ENCODE data around the gene MICA. TPM values are rescaled to one million over a fixed set of nuclear protein-coding genes. Genes with fewer than 3 reads are reported as not detected.
"Not testable (repeated sequence)": the region's sequence is repeated elsewhere in the genome, so short reads cannot be mapped to it uniquely, and the experiment has no call there.

The MICA gene
- total RNA-seq, 4 donors from 2014 or later, result 12.3 to 23.2 (median 15.3) TPM

GRCh38 chr6:31395832-31396231, 7.6 kb upstream of the MICA start:
- peaks cover 0 to 5% of the 10 kb centered on the region in 2 donors for H3K36me3 ChIP-seq
- H3K9me3 ChIP-seq, result no peaks in the 10 kb centered on the region
- H3K27me3 ChIP-seq, result no peaks in the 10 kb centered on the region
- no peak overlapping the region for H3K4me3 ChIP-seq (replicated peaks in 1 of 3)
- TF ChIP-seq POLR2A (IDR thresholded peaks at IDR 0.05) (no peak), CTCF (IDR thresholded peaks at IDR 0.05) (no peak)
- intact Hi-C loops (cut with DNase I), result loop anchor here (2.0 kb wide), 1 partner anchor 45 kb away; no protein-coding TSS in a partner anchor
- WGBS, 2 donors, result 78 to 91% methylated on average over 7 of the region's 7 CpGs
- H3K27ac ChIP-seq, result no peak overlapping the region
- no peak for DNase-seq
- peaks cover 0 to 4% of the 10 kb centered on the region in 2 donors for H3K4me1 ChIP-seq

GRCh38 chr6:31396422-31397152, 6.8 kb upstream of the MICA start:
- no peaks in the 10 kb centered on the region for H3K27me3 ChIP-seq
- H3K4me1 ChIP-seq, result peaks cover 4 to 8% of the 10 kb centered on the region in 2 donors
- H3K9me3 ChIP-seq, result no peaks in the 10 kb centered on the region
- WGBS, 2 donors, result 43 to 51% methylated on average over 10 of the region's 11 CpGs
- no peak overlapping the region for H3K4me3 ChIP-seq (replicated peaks in 1 of 3)
- H3K36me3 ChIP-seq, result peaks cover 0 to 5% of the 10 kb centered on the region in 2 donors
- peak; percentile 82 to 85 for DNase-seq
- intact Hi-C loops (cut with DNase I), result loop anchor here (2.0 kb wide), 1 partner anchor 44 kb away; no protein-coding TSS in a partner anchor
- TF ChIP-seq POLR2A (IDR thresholded peaks at IDR 0.05), result no peak
- peak; percentile 69 to 93 (median 87) for TF ChIP-seq CTCF (IDR thresholded peaks at IDR 0.05)
- H3K27ac ChIP-seq, result no peak overlapping the region

- peaks cover 9 to 13% of the 10 kb centered on the region in 2 donors for H3K4me1 ChIP-seq
- H3K9me3 ChIP-seq; H3K27ac ChIP-seq; H3K36me3 ChIP-seq; H3K4me3 ChIP-seq (replicated peaks in 1 of 3); DNase-seq; H3K27me3 ChIP-seq: not testable (repeated sequence)
- WGBS, 2 donors, result 25 to 30% methylated on average over 8 of the region's 8 CpGs
- intact Hi-C loops (cut with DNase I), result loop anchor here (2.0 kb wide), 1 partner anchor 44 kb away; no protein-coding TSS in a partner anchor
These were observed 6.3 kb upstream of the MICA start for GRCh38 chr6:31397153-31397499.

GRCh38 chr6:31397901-31398525, 5.4 kb upstream of the MICA start:
- DNase-seq, result no peak
- WGBS, 2 donors, result 85 to 87% methylated on average over 10 of the region's 10 CpGs
- no peak overlapping the region for H3K4me3 ChIP-seq (replicated peaks in 1 of 3)
- no peaks in the 10 kb centered on the region for H3K9me3 ChIP-seq
- no peak overlapping the region for H3K27ac ChIP-seq
- no peaks in the 10 kb centered on the region for H3K27me3 ChIP-seq
- TF ChIP-seq POLR2A (IDR thresholded peaks at IDR 0.05) (no peak), CTCF (IDR thresholded peaks at IDR 0.05) (no peak)
- intact Hi-C loops (cut with DNase I), result loop anchor here (2.0 kb wide), 1 partner anchor 43 kb away; no protein-coding TSS in a partner anchor
- H3K4me1 ChIP-seq, result peaks cover 17 to 18% of the 10 kb centered on the region in 2 donors
- peaks cover 0 to 5% of the 10 kb centered on the region in 2 donors for H3K36me3 ChIP-seq

- 0 to 1% methylated on average over 23 to 42 of the region's 57 CpGs for WGBS, 2 donors
- Histone ChIP-seq H3K4me3 (replicated peaks in 1 of 3) (peak overlapping the region; percentile 50 to 86 (median 72)), H3K36me3 (no peaks in the 10 kb centered on the region), H3K27me3 (no peaks in the 10 kb centered on the region), H3K27ac (peak overlapping the region; percentile 94 to 98 (median 95)), H3K9me3 (no peaks in the 10 kb centered on the region), H3K4me1 (peaks cover 25 to 26% of the 10 kb centered on the region in 2 donors)
- TF ChIP-seq POLR2A (IDR thresholded peaks at IDR 0.05), result peak in 1 of 2 donors; percentile 76
- peak; percentile 67 to 98 (median 90) for TF ChIP-seq CTCF (IDR thresholded peaks at IDR 0.05)
- intact Hi-C loops (cut with DNase I), result no loop called here
- peak; percentile 94 for DNase-seq
These were observed 3.6 kb upstream of the MICA start for GRCh38 chr6:31399589-31400466.
